T-helper 9 cell (primary cell): Measurements from ENCODE around the gene SBNO1.
"Not testable (repeated sequence)": the region's sequence is repeated elsewhere in the genome, so short reads cannot be mapped to it uniquely, and the experiment has no call there.

Experiments used
- DNase-seq: peaks from one replicate; pipeline ENCODE4 v3.0.0-alpha.2; 2020

The SBNO1 gene

DNA sequence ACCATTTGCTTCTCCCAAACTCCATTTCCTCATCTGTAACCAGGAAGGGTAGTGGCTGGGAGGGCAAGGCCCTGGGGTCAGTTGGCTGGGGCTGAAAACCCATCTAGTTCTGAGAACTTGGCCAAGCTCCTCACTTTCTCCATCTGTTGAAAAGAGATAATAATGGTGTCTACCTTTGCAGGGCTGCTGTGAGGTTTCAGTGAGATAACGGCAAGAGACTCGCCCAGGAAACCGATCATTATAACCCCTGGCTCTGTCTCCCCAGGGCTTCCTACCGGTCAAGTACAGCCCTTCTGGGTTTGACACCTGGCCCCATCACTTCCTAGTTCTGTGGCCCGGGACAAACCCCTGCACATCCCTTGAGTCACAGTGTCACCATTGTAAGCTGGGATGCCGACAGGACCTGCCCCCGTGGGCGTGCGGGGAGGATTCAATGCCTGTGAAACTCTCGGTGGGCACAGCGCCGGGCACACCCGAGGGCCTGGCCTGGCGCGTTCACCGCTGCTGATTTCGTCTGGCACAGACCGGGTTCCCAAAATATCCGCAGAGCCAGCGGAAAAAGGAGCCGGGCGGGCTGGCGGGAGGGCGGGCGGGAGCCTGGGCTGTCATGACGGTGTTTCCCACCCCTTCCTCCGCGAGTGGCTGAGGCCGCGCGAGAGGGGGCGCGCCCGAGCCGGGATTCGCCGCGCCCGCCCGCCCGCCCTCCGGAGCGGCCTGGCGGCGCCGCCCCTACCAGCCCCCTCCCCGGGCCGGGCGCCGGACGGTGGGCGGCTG is 23.7 kb upstream of the SBNO1 start:
- peak; percentile 70 for DNase-seq

DNA sequence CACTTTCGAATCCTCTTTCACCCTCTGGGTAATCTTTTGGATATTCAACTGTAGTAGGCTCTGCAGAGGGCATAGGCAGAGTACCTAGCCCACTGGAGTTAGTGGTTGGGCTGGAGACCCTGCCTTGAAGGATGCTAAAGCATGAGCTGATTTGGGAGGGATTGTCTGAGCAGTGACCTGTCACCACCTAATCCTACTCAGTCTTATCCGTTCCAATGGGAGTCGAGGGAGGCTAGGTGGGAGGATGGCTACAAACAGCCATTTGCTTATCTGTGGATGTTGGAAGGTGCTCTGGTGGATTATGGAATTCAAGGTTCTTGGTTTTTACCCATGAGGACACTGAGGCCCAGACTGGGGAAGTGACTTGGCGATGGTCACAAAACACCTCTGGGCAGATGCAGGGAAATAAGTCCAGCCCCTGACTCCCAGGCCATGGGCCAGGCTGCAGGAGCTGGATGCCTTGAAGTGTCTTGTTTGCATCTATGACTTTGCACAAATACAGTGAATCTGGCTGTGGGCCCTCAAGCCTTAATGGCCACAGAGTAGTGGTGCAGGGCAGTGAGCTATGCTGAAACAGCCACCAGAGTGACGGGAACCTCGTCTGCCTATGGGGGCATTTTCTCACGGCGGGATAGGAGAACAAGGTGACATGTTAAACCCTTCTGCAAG is 23.0 kb upstream of the SBNO1 start:
- no peak for DNase-seq

DNA sequence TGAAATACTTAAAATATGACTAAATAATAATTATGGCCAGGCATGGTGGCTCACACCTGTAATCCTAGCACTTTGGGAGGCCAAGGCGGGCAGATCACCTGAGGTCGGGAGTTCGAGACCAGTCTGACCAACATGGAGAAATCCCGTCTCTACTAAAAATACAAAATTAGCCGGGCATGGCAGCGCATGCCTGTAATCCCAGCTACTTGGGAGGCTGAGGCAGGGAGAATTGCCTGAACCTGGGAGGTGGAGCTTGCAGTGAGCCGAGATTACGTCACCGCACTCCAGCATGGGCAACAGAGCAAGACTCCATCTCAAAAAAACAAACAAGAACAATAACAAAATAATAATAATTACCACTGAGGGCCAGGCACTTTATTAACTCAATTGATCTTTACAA is 20.9 kb upstream of the SBNO1 start:
- DNase-seq = not testable (repeated sequence)

- no peak for DNase-seq
These were observed 20.3 kb upstream of the SBNO1 start for GRCh38 chr12:123384994-123385376.

DNA sequence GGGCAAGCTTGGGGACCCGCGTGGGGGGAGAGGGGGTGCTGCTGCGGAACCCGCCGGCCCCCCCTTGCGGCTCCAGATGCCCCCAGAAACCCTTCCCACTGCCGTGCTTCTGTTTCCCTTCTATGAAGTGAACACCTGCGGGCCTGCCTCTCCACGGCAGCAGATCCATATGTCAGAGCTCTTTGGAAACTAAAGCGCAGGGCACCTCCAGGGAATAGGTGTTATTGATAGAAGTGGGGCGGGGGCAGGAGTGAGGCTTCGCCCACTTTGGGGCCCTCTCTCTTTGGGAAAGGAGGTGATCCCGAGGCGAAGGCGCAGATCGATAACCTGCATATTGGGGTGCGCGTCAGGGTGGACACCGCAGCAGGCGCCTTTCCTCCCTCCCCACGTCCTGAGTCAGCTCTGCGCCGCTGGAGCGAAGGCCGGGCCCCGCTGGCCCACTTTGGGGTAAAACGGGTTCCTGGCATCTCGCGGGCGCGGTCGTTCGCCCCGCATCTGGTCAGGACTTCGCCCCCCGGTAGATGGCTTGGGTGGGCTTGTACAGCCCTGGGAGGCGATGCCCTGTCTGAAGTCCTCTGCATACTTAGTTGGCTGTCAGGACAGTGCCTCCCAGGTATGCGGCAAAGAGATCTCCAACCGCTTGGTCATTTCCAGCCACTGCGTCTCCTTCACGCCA is 19.8 kb upstream of the SBNO1 start:
- peak; percentile 15 for DNase-seq

DNA sequence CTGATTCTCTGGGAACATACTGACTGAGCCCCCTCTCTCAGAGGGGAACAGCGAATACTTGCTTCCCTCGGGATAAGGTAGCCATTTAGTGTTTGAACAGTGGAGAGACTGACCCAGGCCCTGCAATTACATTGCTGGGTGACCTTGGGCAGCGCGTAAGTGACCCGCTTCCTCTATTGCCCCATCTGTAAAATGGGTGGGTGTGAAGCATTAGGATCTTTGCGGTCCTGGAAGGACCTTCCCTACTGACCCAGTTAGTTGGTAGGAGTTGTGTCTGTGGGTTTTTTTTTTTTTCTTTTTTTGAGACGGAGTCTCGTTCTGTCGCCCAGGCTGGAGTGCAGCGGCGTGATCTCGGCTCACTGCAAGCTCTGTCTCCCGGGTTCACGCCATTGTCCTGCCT is 18.0 kb upstream of the SBNO1 start:
- no peak for DNase-seq

DNA sequence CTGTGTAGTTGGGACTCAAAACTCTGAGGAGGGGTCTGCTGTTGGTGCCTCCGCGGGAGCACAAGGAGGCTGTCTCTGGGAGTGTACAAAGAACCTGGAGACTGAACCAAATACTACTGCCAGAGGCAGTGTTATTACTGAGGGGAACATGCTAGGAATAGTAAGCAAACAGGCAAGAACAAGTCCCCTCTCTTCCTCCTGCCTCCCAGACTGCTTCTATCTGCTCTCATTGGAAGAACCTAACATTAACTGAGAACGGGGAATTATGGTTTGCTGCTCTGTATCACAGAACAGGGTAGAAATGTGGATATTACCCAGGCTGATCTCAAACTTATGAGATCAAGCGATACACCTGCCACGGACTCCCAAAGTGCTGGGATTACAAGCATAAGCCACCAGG is 14.7 kb upstream of the SBNO1 start:
- DNase-seq = no peak

- not testable (repeated sequence) for DNase-seq
These were observed 7.8 kb upstream of the SBNO1 start for GRCh38 chr12:123372415-123372814.

DNA sequence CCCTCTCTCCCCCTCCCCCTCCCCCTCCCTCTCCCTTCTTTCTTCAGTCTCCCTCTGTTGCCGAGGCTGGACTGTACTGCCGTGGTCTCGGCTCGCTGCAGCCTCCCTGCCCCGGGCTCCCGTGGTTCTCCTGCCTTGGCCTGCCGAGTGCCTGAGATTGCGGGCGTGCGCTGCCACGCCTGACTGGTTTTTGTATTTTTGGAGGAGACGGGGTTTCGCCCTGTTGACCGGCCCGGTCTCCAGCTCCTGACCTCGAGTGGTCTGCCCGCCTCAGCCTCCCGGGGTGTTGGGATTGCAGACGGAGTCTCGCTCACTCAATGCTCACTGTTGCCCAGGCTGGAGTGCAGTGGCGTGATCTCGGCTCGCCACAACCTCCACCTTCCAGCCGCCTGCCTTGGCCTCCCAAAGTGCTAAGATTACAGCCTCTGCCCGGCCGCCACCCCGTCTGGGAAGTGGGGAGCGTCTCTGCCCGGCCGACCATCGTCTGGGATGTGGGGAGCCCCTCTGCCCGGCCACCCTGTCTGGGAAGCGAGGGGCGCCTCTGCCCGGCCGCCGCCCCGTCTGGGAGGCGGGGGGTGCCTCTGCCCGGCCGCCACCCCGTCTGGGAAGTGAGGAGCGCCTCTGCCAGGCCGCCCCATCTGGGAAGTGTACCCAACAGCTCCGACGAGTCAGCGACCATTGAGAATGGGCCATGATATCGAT is 7.2 kb upstream of the SBNO1 start:
- DNase-seq = not testable (repeated sequence)

- DNase-seq = no peak
These were observed 4.6 kb upstream of the SBNO1 start for GRCh38 chr12:123369229-123369628.

- not testable (repeated sequence) for DNase-seq
These were observed 3.8 kb upstream of the SBNO1 start for GRCh38 chr12:123368431-123368830.

GRCh38 chr12:123367511-123367910 is 2.9 kb upstream of the SBNO1 start:
- no peak for DNase-seq

DNA sequence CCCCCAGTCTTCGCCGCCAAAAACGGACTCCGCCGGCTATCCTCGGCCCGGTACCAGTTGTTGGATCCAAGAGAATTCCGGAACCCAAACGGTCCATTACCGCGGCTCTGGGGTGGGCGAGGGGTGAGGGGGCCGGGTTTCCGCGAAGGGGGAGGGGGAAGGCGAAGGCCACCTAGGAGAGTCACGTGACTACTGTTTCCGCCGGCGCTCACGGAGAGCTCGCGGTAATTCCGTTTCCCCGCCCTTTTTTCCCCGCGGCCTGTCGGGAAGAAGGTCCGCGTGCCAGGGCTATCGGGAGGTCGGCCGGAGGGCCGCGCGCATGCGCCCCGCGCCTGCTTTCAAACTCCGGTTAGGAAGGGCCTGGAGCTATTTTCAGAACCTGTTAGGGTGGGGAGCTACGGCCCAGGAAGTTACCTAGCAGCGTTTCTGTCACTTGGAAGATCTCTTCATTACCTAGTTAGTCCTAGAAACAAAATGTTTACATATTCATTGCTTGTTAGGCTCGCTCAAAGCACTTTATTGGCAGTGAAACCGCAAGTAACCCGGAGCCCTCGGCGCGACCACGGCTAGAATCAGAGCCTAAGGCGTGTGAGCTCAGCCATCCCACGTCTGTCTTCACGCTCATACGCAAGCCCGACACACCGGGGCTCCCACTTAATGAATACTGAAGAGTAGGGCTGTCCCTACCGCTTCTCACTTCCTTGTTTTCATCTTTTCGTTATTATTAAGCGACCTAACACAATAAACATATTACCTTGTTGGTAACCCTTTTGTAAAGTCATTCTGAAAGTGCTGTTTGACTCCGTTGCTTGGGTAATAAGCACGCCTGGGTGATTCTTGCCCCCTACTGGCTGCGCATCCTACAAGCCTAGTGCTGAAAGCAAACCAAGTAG is 624 bp upstream of the SBNO1 start:
- peak; percentile 93 for DNase-seq

- DNase-seq = peak; percentile 10
These were observed 711 bp downstream of the SBNO1 start for GRCh38 chr12:123363740-123364531.

DNA sequence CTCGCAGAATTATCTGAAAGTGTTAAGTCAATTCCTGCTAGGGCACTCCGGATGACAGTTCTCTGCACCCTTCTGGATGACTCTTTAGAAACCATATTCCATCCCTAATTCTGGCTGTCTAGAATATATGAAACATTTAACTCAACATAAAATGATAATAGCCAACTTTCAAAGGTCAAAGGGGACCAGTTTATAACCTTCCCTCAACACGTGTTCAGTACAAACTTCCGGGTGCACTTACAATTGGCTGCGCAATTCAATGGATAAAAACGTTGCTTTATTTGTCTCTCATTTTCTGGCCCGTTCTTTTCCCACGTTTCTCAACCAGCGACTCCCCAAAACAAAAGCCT is 1.3 kb downstream of the SBNO1 start:
- DNase-seq = no peak

DNA sequence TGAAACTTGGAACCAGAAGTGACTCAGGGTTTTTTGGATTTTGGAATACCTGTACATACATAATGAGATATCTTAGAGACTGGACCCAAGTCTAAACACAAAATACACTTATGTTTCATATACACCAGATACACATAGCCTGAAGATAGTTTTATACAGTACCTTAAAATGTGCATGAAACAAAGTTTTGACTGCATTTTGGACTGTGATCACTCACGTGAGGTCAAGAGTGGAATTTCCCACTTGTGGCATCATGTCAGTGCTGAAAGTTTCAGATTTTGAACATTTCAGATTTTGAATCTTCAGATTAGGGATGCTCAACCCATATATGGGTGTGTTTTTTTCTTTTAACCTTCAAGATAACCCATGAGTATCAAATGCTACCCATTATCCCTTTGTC is 6.6 kb downstream of the SBNO1 start:
- DNase-seq = no peak

- DNase-seq = no peak
These were observed 8.4 kb downstream of the SBNO1 start for GRCh38 chr12:123356159-123356670.

- no peak for DNase-seq
These were observed 10.0 kb downstream of the SBNO1 start for GRCh38 chr12:123354600-123354999.

- no peak for DNase-seq
These were observed 13.3 kb downstream of the SBNO1 start for GRCh38 chr12:123351349-123351748.

DNA sequence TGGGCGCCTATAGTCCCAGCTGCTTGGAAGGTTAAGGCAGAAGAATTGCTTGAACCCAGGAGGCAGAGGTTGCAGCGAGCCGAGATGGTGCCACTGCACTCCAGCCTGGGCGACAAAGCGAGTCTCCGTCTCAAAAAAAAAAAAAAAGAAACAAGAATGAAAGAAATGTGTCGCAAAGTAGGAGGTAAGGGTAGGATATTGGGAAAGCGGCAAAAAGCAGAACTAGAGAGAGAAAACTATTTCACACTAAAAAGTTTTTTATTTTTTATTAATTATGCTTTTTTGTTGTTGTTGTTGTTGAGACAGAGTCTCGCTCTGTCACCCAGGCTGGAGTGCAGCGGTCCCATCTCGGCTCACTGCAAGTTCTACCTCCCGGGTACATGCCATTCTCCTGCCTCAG is 17.7 kb downstream of the SBNO1 start:
- DNase-seq = no peak

DNA sequence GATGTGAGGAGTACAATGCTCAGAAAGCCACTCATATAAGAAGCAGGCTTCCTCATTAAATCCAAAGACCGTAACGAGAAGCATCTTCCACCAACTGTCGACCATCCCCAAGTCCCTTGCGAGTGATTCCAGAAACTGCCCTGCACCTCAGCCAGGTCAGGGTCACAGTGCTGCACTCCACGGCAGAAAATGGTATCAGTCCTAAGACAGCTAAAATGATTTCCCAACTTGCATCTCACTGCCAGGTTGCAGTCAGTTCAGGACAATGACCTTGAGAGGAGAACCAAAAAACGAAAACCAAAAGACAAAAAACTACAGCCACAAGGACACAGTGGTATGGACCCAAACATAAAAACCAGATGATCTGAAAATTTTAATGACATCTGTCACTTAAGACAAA is 20.6 kb downstream of the SBNO1 start:
- DNase-seq = no peak
